ENCODE results near the gene MAGEB3. TPM values are rescaled to one million over a fixed set of nuclear protein-coding genes. Genes with fewer than 3 reads are reported as not detected.

Gene MAGEB3
- total and polyA plus RNA-seq, 2 of the 13 experiments (the other 11 are each of a cell fraction or from before 2014, with no cell fraction given), result not detected

- Histone ChIP-seq H3K4me1 (ENCODE audit: insufficient read depth, low read length) (no peaks in the 10 kb centered on the region), H3K9me3 (ENCODE audit: low read length) (no peaks in the 10 kb centered on the region), H4K20me1 (ENCODE audit: insufficient read depth, low read length) (no peaks in the 10 kb centered on the region), H3K27ac (ENCODE audit: extremely low read length, insufficient read depth, low read length) (no peak within 1 kb of the TSS), H3K79me2 (ENCODE audit: insufficient read depth, low read length) (no peaks in the 10 kb centered on the region), H3K9ac (ENCODE audit: insufficient read depth, low read depth, low read length) (no peak within 1 kb of the TSS), H3K36me3 (replicated peaks in 1 of 2; ENCODE audit: control insufficient read depth in 1 of 2, insufficient read depth in 2 of 2, low read length in 2 of 2) (no peaks in the 10 kb centered on the region), H3K27me3 (ENCODE audit: control insufficient read depth in 1 of 2, insufficient read depth in 2 of 2, low read length in 2 of 2) (no peaks in the 10 kb centered on the region), H3K4me2 (ENCODE audit: low read depth, low read length) (peak within 1 kb of the TSS; percentile 7; the same call in 1 of the 2 replicates), H3K4me3 (replicated peaks in 1 of 3; ENCODE audit: insufficient read depth in 1 of 3, low read depth in 2 of 3, low read length in 3 of 3) (no peak within 1 kb of the TSS), H2AFZ (ENCODE audit: low read length) (no peak within 1 kb of the TSS)
- no TSS peak for BruUV-seq (replicated peaks)
- DNase-seq (ENCODE audit: low spot score) (peak; percentile 8), ATAC-seq (peak; percentile 85), FAIRE-seq (no peak)
- TF ChIP-seq CTCF (CRISPR knock-in tag; IDR thresholded peaks at IDR 0.05) (0 out of 2 replicates have a peak, but pooled peaks have one; percentile 9), ZBTB33 (CRISPR knock-in tag; IDR thresholded peaks at IDR 0.05) (0 out of 2 replicates have a peak, but pooled peaks have one; percentile 37), ZNF503 (CRISPR knock-in tag; IDR thresholded peaks at IDR 0.05) (no peak), FOXP4 (CRISPR knock-in tag; IDR thresholded peaks at IDR 0.05) (no peak), ARID4A (CRISPR knock-in tag; IDR thresholded peaks at IDR 0.05; ENCODE audit: borderline replicate concordance) (no peak), GABPA (IDR thresholded peaks at IDR 0.05; ENCODE audit: low read depth, low read length) (0 out of 2 replicates have a peak, but pooled peaks have one; percentile 11), GABPA (CRISPR knock-in tag; IDR thresholded peaks at IDR 0.05; ENCODE audit: low read depth) (no peak), ZNF589 (CRISPR knock-in tag; conservative IDR thresholded peaks at IDR 0.05) (no peak)
- ChIA-PET CTCF (ENCODE audit: low intra/inter-chr PET ratio, low total read pairs) (no interaction called here), POLR2A (no interaction called here)
- in situ Hi-C loops (cut with HindIII; ENCODE audit: extremely low pct_ligation_motif_present, low pct_unique_long_range_greater_than_20kb) (no loop called here), intact Hi-C loops (cut with micrococcal nuclease; ENCODE audit: unreplicated experiment) (no loop called here)
- WGBS (ENCODE audit: low lambda C conversion rate), result 93% methylated on average over 2 of the region's 38 CpGs
These were observed 16.5 kb downstream of the MAGEB3 start, which contains the start of gene MAGEB1 for GRCh38 chrX:30246769-30247489. Gene MAGEB1, plus strand, starts transcription at chrX:30247146. Its CDS starts 3,348 bp downstream, at chrX:30250494.
